Measurements from ENCODE around the gene CRYGB.

DNA sequence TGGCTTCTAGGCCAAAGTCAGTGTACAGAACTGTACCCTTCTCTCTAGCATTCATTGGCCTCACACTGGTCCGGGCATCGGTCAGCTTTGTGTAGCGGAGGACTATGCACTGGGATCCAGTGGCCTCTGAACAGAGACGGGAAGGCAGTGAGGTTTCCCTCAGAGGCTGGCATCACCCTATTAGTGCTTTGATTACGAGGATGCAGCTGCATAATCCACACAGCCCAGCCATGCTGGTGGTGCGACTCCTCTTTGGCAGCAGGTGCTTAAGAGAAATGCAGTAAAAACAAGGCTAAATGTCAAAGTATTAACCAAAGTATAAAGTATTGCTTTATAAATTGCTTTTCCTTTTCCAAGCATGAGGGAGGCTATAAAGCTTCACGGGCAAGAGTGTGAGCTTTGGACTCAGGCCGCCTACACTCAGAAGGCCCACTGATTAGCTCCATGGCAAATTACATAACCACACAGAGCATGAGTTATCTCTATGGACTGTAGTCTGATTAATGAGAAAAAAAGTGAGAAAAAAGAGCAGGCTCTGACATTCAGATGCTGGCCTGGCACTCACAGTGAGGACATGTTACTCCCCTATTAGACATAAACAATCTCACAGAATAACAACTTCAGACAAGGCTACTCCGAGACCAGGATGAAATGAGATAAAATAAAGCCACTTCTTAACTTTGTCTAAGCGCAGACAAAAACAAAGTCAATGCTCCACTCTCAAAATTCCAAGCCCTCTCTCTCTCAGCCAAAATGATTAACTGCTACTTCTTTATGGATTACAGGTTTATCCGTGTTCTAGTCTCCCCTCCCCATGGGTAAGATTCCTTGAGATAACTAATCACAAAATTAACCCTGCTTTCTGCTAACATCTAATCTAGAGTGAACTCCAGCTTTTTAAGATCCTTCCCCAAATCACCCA lies 9.9 kb downstream of the CRYGB start:
- TF ChIP-seq, protein P1, sequence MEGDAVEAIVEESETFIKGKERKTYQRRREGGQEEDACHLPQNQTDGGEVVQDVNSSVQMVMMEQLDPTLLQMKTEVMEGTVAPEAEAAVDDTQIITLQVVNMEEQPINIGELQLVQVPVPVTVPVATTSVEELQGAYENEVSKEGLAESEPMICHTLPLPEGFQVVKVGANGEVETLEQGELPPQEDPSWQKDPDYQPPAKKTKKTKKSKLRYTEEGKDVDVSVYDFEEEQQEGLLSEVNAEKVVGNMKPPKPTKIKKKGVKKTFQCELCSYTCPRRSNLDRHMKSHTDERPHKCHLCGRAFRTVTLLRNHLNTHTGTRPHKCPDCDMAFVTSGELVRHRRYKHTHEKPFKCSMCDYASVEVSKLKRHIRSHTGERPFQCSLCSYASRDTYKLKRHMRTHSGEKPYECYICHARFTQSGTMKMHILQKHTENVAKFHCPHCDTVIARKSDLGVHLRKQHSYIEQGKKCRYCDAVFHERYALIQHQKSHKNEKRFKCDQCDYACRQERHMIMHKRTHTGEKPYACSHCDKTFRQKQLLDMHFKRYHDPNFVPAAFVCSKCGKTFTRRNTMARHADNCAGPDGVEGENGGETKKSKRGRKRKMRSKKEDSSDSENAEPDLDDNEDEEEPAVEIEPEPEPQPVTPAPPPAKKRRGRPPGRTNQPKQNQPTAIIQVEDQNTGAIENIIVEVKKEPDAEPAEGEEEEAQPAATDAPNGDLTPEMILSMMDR (IDR thresholded peaks at IDR 0.05; ENCODE audit: poor library complexity, severe bottlenecking) = no peak
- no peak for TF ChIP-seq POLR2AphosphoS5 (IDR thresholded peaks at IDR 0.05)
- TF ChIP-seq RAD21 (conservative IDR thresholded peaks at IDR 0.05) = no peak
- no peak for TF ChIP-seq SMC3 (conservative IDR thresholded peaks at IDR 0.05; ENCODE audit: poor library complexity)
- TF ChIP-seq EZH2 (IDR thresholded peaks at IDR 0.05; ENCODE audit: borderline replicate concordance, insufficient read depth, low read length, poor library complexity, severe bottlenecking) = no peak

Data from neural cell (in vitro differentiated cells).